Activated T-cell treated with anti-CD3 and anti-CD28 coated beads, Interleukin-2, amount 50 U/mL, for 1 hour (primary cell): ENCODE measurements around the gene ADAM19.

Experiments used
- DNase-seq: peaks from one replicate; pipeline ENCODE4 v3.0.0-alpha.2; 2020

ADAM19 gene

DNA sequence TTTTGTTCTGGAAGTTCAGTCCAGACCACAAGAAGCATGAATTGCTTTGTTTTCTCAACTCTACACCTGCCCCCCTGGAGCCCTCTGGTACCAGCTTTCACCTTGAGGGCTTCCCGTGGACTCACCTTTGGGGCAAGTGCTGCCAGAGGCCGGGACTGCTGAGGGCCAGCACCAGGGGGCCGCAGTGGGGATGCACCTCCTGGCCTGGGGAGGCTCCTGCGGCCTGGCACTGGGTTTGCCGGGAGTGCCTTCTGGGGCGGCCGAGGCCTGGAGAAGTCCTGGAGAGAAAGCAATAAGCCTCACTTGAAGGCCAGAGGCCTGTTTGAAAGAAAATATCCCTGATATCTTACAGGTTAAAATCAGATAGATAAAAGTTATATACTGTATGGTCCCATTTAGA is 93.9 kb downstream of the ADAM19 start:
- DNase-seq = no peak

DNA sequence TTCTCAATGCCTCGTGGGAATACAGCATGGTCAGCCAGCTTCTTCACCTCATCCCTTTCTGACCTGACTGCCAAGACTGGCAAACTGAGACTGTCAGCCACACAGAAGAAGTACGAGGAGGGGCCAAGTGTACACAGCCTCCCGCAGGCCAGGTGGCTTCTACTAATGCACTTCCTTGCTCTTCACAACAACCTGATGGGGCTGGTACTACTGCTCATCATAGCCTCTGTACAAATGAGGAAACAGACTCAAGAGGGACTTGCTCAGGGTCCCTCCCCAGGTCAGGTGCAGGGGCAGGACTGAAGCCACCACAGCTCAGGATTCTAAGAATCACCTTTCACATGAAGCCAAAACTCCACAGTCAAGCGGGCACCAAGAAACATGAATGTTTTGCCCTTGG is 94.3 kb downstream of the ADAM19 start:
- DNase-seq = no peak

DNA sequence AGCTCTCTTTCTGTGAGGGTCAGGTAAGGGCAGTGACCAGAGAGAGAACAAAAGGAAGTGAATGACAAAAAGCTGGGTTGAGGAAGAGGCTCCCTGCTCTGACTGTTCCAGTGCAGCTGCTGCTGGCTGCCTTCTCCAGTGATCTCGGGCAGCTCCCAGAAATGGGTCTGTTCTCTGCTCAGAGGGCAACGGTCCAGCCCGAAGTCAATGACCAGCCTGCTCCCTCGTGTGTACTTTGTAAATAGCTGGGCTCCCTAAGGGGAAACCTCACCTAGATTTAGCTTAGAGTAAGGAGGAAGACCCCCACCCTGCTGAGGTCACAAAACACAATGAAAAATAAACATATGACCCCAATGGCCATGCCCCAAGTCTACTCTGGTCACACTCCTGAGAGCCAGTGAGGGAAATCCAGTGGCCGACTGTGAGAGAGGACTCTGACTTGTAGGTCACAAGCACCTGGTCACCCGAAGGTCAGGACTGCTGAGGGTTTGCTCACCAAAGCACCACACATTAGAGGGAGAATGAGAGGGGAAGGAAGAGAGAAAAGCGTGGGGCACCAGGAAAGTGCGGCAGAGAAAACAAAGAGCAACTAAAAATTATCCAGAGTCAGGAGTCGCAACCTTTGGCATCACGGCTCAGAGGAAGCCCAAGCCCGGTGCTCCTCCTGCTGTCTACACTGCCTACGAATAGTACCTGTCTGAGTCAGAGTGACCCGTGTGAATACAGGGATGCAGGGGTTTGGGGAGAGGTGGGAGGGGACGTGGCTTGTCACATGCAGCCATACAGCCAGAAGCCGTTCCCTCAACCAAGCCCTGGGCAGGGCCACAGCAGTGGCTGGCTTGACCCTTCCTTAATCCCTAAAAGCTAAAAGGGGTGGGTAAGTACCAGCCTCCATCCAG is 95.7 kb downstream of the ADAM19 start:
- DNase-seq = no peak

DNA sequence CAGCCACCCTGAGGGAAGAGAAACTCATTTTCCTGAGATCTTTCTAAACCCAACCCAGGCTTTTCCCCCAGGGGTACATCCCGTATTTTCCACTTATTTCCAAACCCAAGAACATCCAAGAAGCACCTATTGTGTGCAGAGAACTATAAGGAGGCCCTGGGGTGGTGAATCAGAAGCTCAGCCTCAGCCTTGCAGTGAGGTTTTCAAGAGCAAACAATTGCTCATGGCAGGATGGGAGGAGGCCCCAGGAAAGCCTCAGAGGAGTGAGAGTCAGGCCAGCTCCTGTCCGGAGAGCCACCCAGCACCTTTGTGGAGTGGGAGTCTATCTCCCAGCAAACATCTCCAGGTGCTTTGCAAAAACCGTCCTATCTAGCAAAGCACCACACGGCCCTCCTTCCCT is 96.4 kb downstream of the ADAM19 start:
- no peak for DNase-seq

DNA sequence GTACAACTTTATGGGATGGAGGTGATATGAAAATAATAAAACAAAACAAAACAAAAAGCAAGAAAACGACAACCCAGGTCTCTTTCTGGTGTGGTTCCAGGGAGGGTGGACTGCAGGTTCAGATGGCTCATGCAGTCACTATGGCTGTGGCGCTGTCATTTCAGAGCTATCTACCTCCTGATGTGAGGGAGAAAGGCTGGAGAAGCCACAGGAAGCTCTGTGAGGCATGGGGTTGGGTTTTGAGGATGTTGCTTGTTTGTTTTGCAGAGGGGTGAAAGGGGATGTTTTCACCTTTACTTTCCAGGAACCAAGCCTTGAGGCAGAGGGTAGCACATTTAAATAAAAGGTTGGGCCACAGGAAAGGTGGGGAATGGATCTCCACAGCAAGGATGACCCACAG is 96.8 kb downstream of the ADAM19 start:
- no peak for DNase-seq

DNA sequence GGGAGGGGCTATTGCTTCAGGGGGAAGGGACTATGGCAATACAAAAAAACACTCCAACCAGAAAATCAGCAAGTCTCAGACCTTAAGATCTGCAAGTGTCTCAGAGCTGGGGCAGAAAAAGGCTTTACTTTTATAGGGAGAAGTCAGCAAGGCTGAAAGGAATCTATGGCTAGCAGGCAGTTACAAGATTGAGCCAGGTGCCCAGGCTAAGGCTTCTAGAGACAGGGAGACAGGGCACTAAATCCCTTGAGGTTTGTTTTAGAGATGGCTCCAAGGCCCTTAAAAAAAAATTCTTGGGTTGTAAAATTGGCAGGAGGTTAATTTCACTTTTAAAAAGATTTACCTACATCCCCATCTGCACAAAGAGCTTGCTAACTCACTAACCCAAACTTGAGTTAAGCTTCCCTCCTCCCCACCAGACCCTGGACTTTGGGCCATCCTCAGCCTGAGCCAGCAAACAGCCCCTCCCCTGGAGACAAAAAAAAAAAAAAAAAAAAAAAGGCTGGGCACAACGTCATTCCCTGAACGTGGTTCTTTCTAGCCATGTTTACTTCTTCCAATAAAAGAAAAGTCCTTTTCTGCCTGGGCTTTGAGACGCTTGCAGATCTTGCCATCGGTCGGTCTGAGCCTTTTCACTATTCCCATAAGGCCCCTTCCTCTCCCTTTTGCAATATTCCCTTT is 97.6 kb downstream of the ADAM19 start:
- DNase-seq = no peak

DNA sequence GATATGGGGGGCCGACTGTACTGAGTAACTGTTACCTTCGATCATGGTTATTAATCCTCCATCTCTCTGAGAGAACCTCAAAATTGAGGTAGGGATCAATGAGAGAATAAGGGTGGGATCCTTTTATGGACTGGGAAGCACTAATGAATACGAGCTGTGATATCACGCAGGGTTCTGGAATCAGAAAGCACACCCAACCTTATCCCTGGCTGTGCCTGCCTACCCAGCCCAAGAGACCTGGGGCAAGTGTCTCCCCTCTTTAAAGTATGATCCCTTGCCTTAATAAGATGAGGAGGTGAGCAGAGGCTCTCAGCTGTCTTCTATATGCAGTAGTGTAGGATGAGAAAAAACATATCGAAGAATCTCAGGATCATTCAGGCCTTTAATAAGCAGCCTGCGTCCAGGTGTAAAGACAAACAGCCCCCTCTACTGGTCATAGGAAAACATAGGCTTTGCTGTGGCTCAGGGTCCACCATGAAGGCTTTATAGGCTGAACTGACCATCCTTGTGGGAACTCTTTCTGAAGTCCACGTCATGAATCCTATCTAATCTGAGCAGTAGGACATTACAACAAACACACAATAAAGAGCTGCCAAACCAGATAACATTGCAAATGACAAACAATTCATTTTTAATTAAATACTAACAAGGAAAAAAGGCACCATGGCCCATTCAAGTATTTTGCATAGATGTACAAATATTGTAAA is 98.7 kb downstream of the ADAM19 start:
- no peak for DNase-seq

DNA sequence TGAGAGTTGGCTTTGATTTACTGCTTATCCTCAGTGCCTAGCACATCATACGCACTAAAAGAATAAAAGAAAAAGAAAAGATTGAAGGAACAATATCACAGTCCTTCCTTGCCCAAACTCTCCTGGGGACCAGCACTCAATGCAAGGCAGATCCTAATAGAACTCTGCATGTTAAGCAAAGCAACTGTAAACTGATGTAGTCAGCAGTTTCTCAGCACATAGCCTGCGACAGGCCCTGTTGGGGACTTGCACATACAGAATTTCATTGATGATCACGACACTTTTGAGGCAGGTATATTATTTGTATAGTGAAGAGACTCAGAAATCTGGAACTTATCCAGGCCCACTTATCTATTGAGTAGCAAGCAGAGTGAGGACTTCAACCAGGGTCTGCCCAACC is 100.1 kb downstream of the ADAM19 start:
- DNase-seq = no peak

DNA sequence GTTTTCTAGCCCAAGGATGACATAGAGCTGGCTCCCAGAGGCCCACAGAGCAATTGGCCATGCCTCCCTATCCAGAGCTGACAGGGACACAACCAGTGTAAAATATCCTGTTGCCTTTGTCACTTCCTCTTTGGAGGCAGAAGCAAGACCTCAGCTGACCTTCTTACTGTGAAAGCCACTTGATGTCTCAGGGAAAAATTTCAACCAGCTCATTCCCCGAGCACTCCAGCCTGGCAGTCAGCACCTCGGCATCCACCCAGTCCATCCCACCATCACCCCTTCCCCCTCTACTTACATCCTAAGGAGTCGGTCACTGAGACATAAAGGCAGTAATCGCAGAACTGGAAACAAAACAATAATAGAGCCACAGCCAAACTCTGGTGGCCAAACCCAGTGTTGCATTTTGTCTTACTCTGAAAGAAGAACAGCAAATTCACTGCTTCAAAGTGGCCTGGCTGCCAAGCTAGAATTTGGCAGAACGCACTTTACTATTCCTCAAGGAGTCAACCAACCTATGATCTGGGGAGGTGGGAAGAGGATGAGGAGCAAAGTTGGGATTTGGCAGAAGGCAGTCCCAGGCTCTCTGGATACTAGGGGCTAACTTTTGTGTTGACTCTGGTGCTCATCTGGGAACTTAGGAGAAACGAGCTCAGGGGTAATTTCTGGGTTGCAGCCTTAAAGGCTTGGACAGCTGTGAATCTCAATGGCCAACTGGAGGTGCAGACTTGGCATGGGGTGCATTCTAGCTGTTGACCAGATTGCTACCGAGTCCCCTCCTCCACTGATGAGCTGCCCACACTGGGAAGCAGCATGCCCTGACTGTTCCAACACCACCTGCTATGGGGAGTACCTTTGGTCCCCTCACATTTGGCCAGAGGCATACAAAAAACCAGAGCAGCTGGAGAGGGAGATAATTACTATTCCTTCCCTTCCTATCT is 101.9 kb downstream of the ADAM19 start:
- DNase-seq = no peak

DNA sequence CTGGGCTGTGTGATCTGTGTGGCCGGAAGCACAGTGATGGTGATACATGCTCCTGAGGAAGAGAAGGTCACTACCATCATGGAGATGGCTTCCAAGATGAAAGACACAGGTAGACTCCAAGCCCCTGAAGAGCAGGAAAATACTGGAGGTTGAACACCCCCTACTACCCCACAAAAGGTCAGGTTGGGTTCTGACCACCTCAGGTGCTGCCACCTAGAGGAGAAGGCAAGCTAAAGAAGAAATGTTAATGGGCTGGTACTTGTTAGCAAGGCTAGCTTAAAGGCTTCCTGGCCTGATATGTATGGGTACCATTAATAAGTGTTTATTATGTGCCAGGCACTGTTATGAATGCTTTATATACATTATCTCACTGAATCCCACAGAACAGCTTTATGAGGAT is 103.9 kb downstream of the ADAM19 start:
- no peak for DNase-seq

DNA sequence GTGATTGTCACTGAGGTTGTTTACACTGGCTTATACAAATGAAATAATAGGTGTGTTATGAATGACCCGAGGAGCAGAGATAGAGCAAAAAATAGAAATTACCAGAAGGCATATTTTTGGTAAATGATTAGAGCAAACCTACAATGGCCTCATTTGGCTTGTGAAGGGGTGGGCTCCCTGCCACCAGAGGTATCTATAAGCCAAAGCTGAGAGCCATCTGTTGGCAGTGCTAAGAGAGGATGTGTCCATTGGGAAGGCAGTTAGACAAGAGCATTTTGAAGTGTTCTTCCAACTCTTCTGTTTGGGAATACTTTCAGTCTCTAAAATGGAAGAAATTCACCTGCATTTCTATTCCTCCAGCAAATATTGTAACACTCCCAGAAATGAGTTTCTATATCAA is 104.9 kb downstream of the ADAM19 start:
- no peak for DNase-seq

DNA sequence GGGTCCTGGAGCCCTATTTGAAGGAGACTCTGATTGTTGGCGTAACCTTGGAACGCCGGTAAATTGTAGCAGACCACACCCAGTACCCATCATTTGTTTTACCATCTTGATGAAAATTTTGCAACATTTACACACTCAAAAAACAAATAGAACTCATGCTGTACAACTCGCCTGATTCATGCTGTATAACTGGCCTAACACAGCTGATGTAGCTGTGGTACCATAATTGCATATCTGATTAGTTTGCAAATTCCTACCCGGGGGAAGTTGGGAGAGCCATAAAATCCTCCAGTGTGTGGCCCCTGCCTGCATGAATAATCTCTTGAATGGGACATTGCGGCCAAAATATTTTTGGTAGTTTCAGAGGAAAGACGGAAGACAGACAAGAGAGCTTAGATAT is 105.9 kb downstream of the ADAM19 start:
- DNase-seq = no peak

DNA sequence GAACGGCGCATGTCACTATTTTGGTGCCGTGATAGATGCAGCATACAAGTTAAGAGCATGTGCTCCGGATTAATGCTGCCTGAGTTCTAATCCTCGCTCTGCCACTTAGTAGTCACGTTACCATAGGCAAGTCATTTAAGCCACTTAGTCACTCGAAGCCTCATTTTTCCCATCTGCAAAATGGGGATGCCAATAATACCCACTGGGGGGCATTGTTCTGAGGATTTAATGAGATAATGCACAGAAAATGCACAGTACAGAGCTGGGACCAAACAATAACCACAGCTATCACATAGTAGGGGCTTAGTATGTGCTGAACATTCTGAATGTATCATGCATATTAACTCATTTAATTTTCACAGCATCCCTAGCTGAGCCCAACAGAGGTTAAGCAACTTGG is 106.5 kb downstream of the ADAM19 start:
- DNase-seq = no peak

DNA sequence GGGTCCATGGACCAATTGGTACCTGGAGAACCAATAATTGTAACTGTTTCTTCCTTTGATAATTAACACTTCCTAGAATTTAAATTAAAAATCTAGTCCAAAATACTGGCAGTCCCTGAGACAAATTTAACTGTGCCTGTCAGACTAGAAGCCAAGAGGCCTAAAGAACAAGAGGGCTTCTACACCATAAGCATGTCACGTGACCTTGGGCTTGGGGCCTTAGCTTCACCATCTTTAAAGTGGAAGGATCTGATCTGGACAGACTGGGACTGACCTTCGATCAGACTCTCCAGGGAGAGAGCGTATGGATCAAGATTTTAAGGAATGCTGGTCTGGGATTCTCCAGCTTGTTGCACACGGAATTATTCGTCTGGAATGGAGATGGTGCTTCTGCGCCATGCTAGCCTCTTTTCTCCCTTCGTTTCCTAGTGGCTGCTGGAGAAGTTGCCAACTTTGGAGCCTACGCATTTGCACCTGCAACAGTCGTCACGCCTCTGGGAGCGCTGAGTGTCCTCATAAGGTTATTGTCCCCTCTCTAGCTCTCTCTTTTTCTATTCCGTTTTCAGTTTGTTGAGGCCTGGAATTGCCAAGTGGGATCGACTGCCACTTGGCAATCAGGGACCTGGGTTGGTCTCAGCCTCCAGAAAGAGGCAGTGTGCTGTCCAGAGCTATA is 107.1 kb downstream of the ADAM19 start:
- no peak for DNase-seq

DNA sequence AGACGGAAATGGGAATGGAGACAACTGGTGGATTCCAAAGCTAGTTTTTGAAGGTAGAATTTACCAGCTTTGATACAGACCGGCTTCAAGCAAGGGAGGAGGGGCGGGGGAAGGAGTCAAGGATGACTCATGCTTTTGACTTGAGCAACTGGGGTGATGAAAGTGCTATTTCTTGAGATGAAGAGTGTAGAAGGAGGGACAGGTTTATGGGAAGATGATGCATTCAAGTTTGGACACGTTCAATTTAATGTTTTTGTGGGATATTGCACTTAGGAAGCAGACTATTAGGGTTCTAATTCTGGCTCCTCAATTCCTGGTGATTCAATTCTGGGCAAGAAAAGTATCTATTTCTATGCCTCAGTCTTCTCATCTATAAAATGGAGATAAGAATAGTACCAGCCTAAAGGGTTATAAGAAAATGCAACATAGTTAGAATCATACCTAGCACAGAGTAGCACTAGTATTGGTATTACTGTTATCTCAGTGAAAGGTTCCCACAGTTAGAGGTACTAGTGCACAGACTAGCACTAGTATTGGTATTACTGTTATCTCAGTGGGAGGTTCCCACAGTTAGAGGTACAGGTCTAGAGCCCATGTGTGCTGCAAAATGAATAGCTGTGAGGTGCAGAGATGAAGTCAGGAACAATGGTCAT is 110.9 kb downstream of the ADAM19 start:
- DNase-seq = no peak

DNA sequence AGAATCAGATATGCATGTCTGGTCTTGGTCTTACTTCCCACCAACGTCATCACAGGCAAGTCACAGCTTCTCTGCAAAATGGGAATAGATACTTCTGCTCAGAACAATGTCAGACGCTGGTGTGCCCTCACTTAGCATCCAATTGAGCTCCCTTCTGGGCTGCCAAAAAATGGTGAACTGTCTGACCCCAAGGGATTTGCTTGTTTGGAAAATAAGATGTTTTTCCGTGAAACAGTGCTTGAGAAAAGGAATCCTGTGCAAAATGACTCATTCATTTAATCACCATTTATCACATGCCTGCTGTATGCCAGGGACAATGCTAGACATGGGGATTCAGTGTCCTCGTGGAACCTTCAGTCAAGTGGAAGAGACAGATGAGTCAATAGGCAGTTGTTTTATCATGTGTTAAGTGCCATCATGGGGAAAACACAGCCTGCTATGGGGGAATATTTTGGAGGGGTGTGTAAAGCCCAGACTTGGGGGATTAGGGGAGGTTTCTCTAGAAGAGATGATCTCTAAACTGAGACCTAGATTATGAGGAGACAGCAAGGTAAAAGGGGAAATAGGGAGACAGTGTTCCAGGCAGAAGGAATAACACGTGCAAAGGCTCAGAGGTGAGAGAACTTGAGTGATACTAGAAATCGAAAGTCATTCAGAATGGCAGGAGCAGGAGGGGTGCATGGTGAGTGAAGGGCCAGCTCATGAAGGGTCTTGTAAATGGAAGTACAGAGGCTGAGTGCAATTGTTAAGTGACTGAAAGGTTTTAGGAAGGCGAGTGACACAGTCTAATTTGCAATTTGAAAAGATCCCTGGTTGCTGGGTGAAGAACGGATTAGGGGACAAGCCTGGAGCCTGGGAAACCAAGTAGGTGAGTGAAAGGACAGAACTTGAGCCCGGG is 111.7 kb downstream of the ADAM19 start:
- no peak for DNase-seq

DNA sequence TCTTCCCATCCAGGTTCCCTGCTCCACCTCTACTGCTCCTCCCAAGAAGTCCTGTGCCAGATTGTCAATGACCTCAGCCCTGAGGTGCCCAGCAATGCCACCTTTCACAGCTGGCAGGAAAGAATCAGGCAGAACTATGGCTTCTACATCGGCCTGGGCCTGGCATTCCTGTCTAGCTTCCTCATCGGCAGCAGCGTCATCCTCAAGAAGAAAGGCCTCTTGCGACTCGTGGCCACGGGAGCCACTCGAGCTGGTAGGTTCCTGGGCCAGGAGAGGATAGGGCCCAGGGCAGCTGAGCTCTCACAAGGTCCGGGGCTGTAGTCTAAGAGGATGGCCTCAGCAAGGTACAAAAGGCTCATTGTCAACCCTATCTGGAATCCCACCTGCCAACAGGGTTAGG is 112.5 kb downstream of the ADAM19 start:
- no peak for DNase-seq

DNA sequence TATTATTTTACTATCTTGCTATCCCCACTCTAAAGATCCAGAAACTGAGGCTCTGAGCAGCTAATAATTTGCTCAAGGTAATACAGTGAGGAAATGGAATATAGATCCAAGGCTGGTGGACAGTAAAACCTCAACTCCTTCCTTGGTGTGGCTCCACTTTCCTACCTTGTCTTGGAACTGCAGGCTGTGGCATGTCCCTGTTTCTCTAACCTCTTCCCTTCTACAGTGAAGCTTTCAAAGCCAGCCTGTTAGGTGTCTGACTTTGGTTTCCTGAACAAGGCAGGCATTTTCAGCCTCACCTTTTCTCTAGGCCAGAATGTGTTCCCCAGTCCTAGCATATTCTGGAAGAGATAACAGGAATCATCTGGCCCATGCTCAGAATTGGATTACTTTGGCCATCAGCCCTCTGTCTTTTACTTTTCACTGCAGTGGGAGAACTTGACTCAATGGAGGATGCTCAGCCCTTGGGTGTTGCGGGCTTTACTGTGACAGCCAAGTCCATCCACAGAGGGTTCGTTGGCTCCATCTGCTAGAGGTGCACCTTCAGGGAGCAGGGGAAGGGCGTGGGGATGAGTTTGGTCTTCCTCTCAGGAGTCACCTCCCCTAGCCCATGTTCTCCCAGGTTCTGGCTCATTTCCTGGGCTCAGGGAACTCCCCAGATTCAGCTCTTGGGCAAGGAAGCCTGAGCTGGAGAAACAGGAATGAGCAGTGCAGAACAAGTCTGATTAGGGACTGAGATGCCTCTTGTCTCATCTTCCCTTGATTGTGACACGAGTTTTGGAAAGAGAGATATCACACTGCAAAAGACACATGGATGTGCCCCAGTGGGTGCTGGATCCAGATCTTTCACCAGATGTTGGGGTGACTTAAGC is 114.4 kb downstream of the ADAM19 start:
- no peak for DNase-seq
